ENCODE measurements around the gene CDC7.
A peak's percentile ranks its signal among the peaks of the same experiment; 100 is the strongest.

Gene CDC7

GRCh38 chr1:91555821-91556531, 55.3 kb downstream of the CDC7 start:
- no peak for TF ChIP-seq CTCF (IDR thresholded peaks at IDR 0.05)
- peaks cover 19 to 20% of the 10 kb centered on the region in 2 experiments for H3K4me1 ChIP-seq (ENCODE audit: control insufficient read depth in 1 of 2, insufficient read depth in 1 of 2, low read depth in 1 of 2, low read length in 1 of 2)

DNA sequence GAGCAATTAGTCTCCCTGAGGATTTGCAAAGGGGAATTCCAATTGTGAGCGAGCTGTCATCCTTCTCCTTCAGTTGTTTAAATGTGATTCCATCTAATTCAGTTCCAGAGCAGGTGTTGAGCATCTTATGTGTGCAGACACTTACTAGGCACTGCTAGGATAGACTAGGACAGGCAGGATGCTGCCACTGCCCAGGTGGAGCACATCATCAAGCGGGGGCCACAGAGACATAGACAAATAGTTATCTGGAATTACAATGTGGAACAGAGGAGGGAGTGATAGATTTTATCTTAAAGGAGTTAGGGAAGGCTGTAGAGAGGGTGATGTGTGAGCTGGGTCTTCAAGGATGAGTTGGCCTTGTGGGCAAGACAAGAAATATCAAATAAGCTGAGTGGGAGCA, 55.9 kb downstream of the CDC7 start:
- Histone ChIP-seq H3K36me3 (no peaks in the 10 kb centered on the region), H3K27me3 (no peaks in the 10 kb centered on the region), H3K4me1 (ENCODE audit: control insufficient read depth in 1 of 2, insufficient read depth in 1 of 2, low read depth in 1 of 2, low read length in 1 of 2) (peaks cover 19 to 20% of the 10 kb centered on the region in 2 experiments), H3K4me3 (ENCODE audit: low read depth in 1 of 2, low read length in 1 of 2) (no peak overlapping the region), H3K9me3 (no peaks in the 10 kb centered on the region), H3K27ac (peak overlapping the region; percentile 59)
- TF ChIP-seq CTCF (IDR thresholded peaks at IDR 0.05): no peak

More at GRCh38 chr1:91555821-91556531, 55.3 kb downstream of the CDC7 start:
- Histone ChIP-seq H3K36me3 (no peaks in the 10 kb centered on the region), H3K27ac (peak overlapping the region; percentile 59), H3K4me3 (ENCODE audit: low read depth in 1 of 2, low read length in 1 of 2) (no peak overlapping the region), H3K9me3 (no peaks in the 10 kb centered on the region), H3K27me3 (no peaks in the 10 kb centered on the region)

- no peaks in the 10 kb centered on the region for H3K36me3 ChIP-seq
- no peak overlapping the region for H3K27ac ChIP-seq
- peaks cover 19 to 20% of the 10 kb centered on the region in 2 experiments for H3K4me1 ChIP-seq (ENCODE audit: control insufficient read depth in 1 of 2, insufficient read depth in 1 of 2, low read depth in 1 of 2, low read length in 1 of 2)
- no peaks in the 10 kb centered on the region for H3K27me3 ChIP-seq
- no peak overlapping the region for H3K4me3 ChIP-seq (ENCODE audit: low read depth in 1 of 2, low read length in 1 of 2)
- H3K9me3 ChIP-seq: no peaks in the 10 kb centered on the region
- no peak for TF ChIP-seq CTCF (IDR thresholded peaks at IDR 0.05)
These were observed 56.5 kb downstream of the CDC7 start for GRCh38 chr1:91557039-91557690.

GRCh38 chr1:91557826-91558225, 57.2 kb downstream of the CDC7 start:
- Histone ChIP-seq H3K27ac (no peak overlapping the region), H3K36me3 (no peaks in the 10 kb centered on the region), H3K4me3 (ENCODE audit: low read depth in 1 of 2, low read length in 1 of 2) (no peak overlapping the region), H3K27me3 (no peaks in the 10 kb centered on the region), H3K4me1 (ENCODE audit: control insufficient read depth in 1 of 2, insufficient read depth in 1 of 2, low read depth in 1 of 2, low read length in 1 of 2) (peaks cover 19 to 20% of the 10 kb centered on the region in 2 experiments), H3K9me3 (no peaks in the 10 kb centered on the region)
- no peak for TF ChIP-seq CTCF (IDR thresholded peaks at IDR 0.05)

DNA sequence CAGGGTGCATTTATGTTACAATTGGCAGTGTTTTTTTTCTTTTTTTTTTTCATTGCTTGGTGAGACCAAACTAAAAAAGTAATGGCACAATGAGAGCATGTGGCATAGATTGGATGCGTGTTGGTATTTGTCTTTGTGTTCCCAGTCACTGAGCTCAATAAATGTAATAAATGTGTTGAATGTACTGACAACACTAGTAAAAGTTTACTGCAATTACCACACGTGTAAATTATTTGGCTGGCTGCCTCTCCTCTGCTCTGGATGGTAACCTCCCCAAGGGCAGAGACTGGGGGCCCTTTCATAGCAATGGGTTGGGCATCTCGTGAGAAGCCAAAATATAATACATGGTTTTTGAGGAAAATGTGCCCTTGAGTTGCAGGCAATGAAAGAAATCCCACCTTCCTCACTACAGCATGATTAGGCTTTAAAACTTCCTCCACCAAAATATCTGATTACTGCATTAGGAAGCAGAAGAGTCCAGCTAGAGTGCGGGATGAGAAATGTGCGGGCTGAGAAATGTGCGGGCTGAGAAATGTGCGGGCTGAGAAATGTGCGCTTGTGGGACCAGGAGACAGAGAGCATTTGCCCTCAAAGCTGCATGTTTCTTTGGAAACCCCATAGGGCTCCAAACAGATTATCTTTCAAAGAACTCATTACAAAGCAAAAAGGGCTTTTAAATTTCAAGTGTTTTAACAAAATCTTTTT, 58.5 kb downstream of the CDC7 start:
- Histone ChIP-seq H3K36me3 (no peaks in the 10 kb centered on the region), H3K4me3 (ENCODE audit: low read depth in 1 of 2, low read length in 1 of 2) (no peak overlapping the region), H3K9me3 (no peaks in the 10 kb centered on the region), H3K27ac (no peak overlapping the region), H3K27me3 (no peaks in the 10 kb centered on the region), H3K4me1 (ENCODE audit: control insufficient read depth in 1 of 2, insufficient read depth in 1 of 2, low read depth in 1 of 2, low read length in 1 of 2) (peaks cover 19 to 20% of the 10 kb centered on the region in 2 experiments)
- TF ChIP-seq CTCF (IDR thresholded peaks at IDR 0.05): no peak

Data from neutrophil (primary cell).